A549 (cell line): Measurements from ENCODE around the gene PCDH10. TPM values are rescaled to one million over a fixed set of nuclear protein-coding genes. Genes with fewer than 3 reads are reported as not detected.

ENCODE experiments used
- ATAC-seq, 2 experiments: fragments of 200-7000 bp in 1 of 2; fragments of >200 bp in 1 of 2; cut with Nextera tagmentation in 1 of 2; cut with Tn5 transposase in 1 of 2; 3 replicates each; pipeline versions ENCODE4 v1.8.0 to v1.9.1; 2018 to 2020; ENCODE audit warnings: mild to moderate bottlenecking in 1 of 2, moderate library complexity in 1 of 2
- CTCF ChIA-PET: fragments of 300-600 bp; sonication (Branson Sonifier 250); formaldehyde crosslinking; extraction: SDS; loops from one replicate; lab custom pipeline; 2021; ENCODE audit warnings: antibody characterized with exemption, inconsistent platforms; lab: Yijun Ruan, JAX
- POLR2A ChIA-PET: fragments of 350-600 bp; formaldehyde crosslinking; extraction: SDS; loops from one replicate; lab custom pipeline; 2021; ENCODE audit warnings: antibody characterized with exemption, inconsistent platforms; lab: Yijun Ruan, JAX
- DNase-seq, 2 experiments: peaks; one replicate each; pipeline versions ENCODE4 v3.0.0 to v3.0.0-alpha.2; 2011 to 2016; ENCODE audit warnings: low read depth in 1 of 2, low spot score in 1 of 2
- FAIRE-seq: peaks from 2 replicates; lab custom pipeline; 2011; peaks lifted over from hg19 to GRCh38; lab: Jason Lieb, UNC
- H3K27ac ChIP-seq, 2 experiments: fragments of >200 bp; sonication (Bioruptor Twin); formaldehyde crosslinking; 3 replicates each; pipeline ENCODE4 v1.5.1; 2016 to 2017
- H3K4me1 ChIP-seq: fragments of >200 bp; sonication (Bioruptor Twin); formaldehyde crosslinking; 3 replicates; pipeline ENCODE4 v1.6.1; 2016
- H3K4me2 ChIP-seq: fragments of >200 bp; sonication (Bioruptor Twin); formaldehyde crosslinking; 3 replicates; pipeline ENCODE4 v1.6.1; 2016
- H3K4me3 ChIP-seq: fragments of >200 bp; sonication (Bioruptor Twin); formaldehyde crosslinking; 3 replicates; pipeline ENCODE4 v1.5.1; 2016
- H3K9me3 ChIP-seq: fragments of >200 bp; sonication (Bioruptor Twin); formaldehyde crosslinking; 3 replicates; pipeline ENCODE4 v1.6.1; 2016
- EHF ChIP-seq: fragments of 250-450 bp; sonication (Bioruptor Pico); IDR thresholded peaks from 2 replicates; pipeline ENCODE4 v1.5.0; 2020; ENCODE audit warnings: mild to moderate bottlenecking
- EHMT2 ChIP-seq: fragments of 200-600 bp; sonication (generic); IDR thresholded peaks from 2 replicates; pipeline ENCODE4 v1.6.1; 2016; ENCODE audit warnings: antibody characterized with exemption, low read depth, mild to moderate bottlenecking, moderate library complexity
- FOSL2 ChIP-seq, 2 experiments: fragments of 450-650 bp in 1 of 2; fragments of >200 bp in 1 of 2; sonication (Bioruptor Twin) in 1 of 2; formaldehyde crosslinking; IDR thresholded peaks; 2 replicates each; pipeline versions ENCODE4 v1.5.0 to v1.6.1; 2016 to 2020; ENCODE audit warnings: mild to moderate bottlenecking in 1 of 2, moderate library complexity in 1 of 2
- FOXS1 ChIP-seq: fragments of 250-450 bp; sonication (Bioruptor Pico); IDR thresholded peaks from 2 replicates; pipeline ENCODE4 v1.5.0; 2020; ENCODE audit warnings: mild to moderate bottlenecking, moderate library complexity
- HOXA7 ChIP-seq: fragments of 250-450 bp; sonication (Bioruptor Pico); IDR thresholded peaks from 2 replicates; pipeline ENCODE4 v1.5.0; 2020; ENCODE audit warnings: mild to moderate bottlenecking, moderate library complexity
- HOXB13 ChIP-seq: fragments of 250-450 bp; sonication (Bioruptor Pico); IDR thresholded peaks from 2 replicates; pipeline ENCODE4 v1.5.0; 2020; ENCODE audit warnings: low read depth, mild to moderate bottlenecking, moderate library complexity
- JUN ChIP-seq, 2 experiments: fragments of >200 bp; sonication (Bioruptor Twin); formaldehyde crosslinking; IDR thresholded peaks; 2 replicates in 1 of 2; 3 replicates in 1 of 2; pipeline ENCODE4 v1.6.1; 2016 to 2017
- KDM1A ChIP-seq: fragments of 200-600 bp; sonication (generic); IDR thresholded peaks from 2 replicates; pipeline ENCODE4 v1.6.1; 2016; ENCODE audit warnings: low read depth, mild to moderate bottlenecking
- MAFK ChIP-seq: fragments of 450-650 bp; IDR thresholded peaks from 2 replicates; pipeline ENCODE4 v1.6.1; 2014; ENCODE audit not compliant: partially characterized antibody
- MYC ChIP-seq: IDR thresholded peaks from 2 replicates; pipeline ENCODE4 v1.6.1; 2012; ENCODE audit warnings: mild to moderate bottlenecking, inconsistent platforms, low read length, improper control_type of control experiment, borderline replicate concordance
- NR3C1 ChIP-seq: fragments of >200 bp; sonication (Bioruptor Twin); formaldehyde crosslinking; IDR thresholded peaks from 3 replicates; pipeline ENCODE4 v1.6.1; 2017
- PHF8 ChIP-seq: fragments of 200-600 bp; sonication (generic); IDR thresholded peaks from 2 replicates; pipeline ENCODE4 v1.6.1; 2016; ENCODE audit warnings: low read depth, mild to moderate bottlenecking, antibody characterized with exemption, moderate library complexity, borderline replicate concordance
- RNF2 ChIP-seq: fragments of 200-600 bp; sonication (generic); IDR thresholded peaks from 2 replicates; pipeline ENCODE4 v1.6.1; 2016; ENCODE audit warnings: low read depth, mild to moderate bottlenecking, antibody characterized with exemption, moderate library complexity, borderline replicate concordance
- TFCP2L1 ChIP-seq: fragments of 250-450 bp; sonication (Bioruptor Pico); IDR thresholded peaks from 2 replicates; pipeline ENCODE4 v1.5.0; 2021; ENCODE audit warnings: mild to moderate bottlenecking
- ZFP36 ChIP-seq: fragments of 450-650 bp; IDR thresholded peaks from 2 replicates; pipeline ENCODE4 v1.6.1; 2014; ENCODE audit warnings: borderline replicate concordance; ENCODE audit not compliant: partially characterized antibody
- ZSCAN20 ChIP-seq: fragments of 250-450 bp; sonication (Bioruptor Pico); IDR thresholded peaks from 2 replicates; pipeline ENCODE4 v1.8.0; 2022; ENCODE audit warnings: mild to moderate bottlenecking, moderate library complexity
- WGBS: methylation state at CpG from one replicate; pipeline ENCODE4 v1.1.6; 2017; ENCODE audit errors: missing lambda C conversion rate; 5-methylcytosine and 5-hydroxymethylcytosine counted together
- polyA plus RNA-seq, 4 experiments: library from polyadenylated mRNA; depleted of rRNA in 3 of 4; stranded (reverse); fragments of >200 nt; fragmentation: RNase III in 1 of 4; extraction: RNeasy Plus Mini Kit Qiagen cat#74134 plus additional on column Dnase treatment in 1 of 4; gene quantifications; 2 replicates in 3 of 4; 3 replicates in 1 of 4; pipeline ENCODE4 v1.2.3, GENCODE V29; 2011 to 2017
- TF ChIP-seq, protein P1 (sequence below): fragments of 200-600 bp; sonication (generic); IDR thresholded peaks from 2 replicates; pipeline ENCODE4 v1.6.1; 2016; ENCODE audit warnings: antibody characterized with exemption, mild to moderate bottlenecking, moderate library complexity
- TF ChIP-seq, protein P2 (sequence below): IDR thresholded peaks from 2 replicates; pipeline ENCODE4 v1.6.1; 2012
- TF ChIP-seq, protein P3 (sequence below): fragments of 450-650 bp; IDR thresholded peaks from 2 replicates; pipeline ENCODE4 v1.6.1; 2014; ENCODE audit warnings: antibody characterized with exemption
- TF ChIP-seq, protein P4 (sequence below): fragments of 250-450 bp; sonication (Bioruptor Pico); IDR thresholded peaks from 2 replicates; pipeline ENCODE4 v1.5.0; 2021; ENCODE audit warnings: mild to moderate bottlenecking, moderate library complexity, borderline replicate concordance

PCDH10 gene
- polyA plus RNA-seq, 2 of the 4 experiments (the other 2 are of a cell fraction) = 0.37 to 0.49 TPM

DNA sequence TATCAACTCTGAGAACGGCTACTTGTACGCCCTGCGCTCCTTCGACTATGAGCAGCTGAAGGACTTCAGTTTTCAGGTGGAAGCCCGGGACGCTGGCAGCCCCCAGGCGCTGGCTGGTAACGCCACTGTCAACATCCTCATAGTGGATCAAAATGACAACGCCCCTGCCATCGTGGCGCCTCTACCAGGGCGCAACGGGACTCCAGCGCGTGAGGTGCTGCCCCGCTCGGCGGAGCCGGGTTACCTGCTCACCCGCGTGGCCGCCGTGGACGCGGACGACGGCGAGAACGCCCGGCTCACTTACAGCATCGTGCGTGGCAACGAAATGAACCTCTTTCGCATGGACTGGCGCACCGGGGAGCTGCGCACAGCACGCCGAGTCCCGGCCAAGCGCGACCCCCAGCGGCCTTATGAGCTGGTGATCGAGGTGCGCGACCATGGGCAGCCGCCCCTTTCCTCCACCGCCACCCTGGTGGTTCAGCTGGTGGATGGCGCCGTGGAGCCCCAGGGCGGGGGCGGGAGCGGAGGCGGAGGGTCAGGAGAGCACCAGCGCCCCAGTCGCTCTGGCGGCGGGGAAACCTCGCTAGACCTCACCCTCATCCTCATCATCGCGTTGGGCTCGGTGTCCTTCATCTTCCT lies 2.7 kb downstream of the PCDH10 start (continued):
- TF ChIP-seq, protein P1, sequence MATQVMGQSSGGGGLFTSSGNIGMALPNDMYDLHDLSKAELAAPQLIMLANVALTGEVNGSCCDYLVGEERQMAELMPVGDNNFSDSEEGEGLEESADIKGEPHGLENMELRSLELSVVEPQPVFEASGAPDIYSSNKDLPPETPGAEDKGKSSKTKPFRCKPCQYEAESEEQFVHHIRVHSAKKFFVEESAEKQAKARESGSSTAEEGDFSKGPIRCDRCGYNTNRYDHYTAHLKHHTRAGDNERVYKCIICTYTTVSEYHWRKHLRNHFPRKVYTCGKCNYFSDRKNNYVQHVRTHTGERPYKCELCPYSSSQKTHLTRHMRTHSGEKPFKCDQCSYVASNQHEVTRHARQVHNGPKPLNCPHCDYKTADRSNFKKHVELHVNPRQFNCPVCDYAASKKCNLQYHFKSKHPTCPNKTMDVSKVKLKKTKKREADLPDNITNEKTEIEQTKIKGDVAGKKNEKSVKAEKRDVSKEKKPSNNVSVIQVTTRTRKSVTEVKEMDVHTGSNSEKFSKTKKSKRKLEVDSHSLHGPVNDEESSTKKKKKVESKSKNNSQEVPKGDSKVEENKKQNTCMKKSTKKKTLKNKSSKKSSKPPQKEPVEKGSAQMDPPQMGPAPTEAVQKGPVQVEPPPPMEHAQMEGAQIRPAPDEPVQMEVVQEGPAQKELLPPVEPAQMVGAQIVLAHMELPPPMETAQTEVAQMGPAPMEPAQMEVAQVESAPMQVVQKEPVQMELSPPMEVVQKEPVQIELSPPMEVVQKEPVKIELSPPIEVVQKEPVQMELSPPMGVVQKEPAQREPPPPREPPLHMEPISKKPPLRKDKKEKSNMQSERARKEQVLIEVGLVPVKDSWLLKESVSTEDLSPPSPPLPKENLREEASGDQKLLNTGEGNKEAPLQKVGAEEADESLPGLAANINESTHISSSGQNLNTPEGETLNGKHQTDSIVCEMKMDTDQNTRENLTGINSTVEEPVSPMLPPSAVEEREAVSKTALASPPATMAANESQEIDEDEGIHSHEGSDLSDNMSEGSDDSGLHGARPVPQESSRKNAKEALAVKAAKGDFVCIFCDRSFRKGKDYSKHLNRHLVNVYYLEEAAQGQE = no peak

DNA sequence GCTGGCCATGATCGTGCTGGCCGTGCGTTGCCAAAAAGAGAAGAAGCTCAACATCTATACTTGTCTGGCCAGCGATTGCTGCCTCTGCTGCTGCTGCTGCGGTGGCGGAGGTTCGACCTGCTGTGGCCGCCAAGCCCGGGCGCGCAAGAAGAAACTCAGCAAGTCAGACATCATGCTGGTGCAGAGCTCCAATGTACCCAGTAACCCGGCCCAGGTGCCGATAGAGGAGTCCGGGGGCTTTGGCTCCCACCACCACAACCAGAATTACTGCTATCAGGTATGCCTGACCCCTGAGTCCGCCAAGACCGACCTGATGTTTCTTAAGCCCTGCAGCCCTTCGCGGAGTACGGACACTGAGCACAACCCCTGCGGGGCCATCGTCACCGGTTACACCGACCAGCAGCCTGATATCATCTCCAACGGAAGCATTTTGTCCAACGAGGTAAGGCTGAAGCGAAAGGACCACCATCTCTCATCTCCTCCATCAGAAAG lies 3.3 kb downstream of the PCDH10 start:
- DNase-seq = no peak
- TF ChIP-seq PHF8 = no peak
- TF ChIP-seq NR3C1 = no peak
- no peak for TF ChIP-seq ZSCAN20 (CRISPR knock-in tag)
- TF ChIP-seq MAFK = no peak
- TF ChIP-seq MYC = no peak
- TF ChIP-seq FOXS1 (CRISPR knock-in tag) = no peak
- TF ChIP-seq RNF2 = no peak
- no peak for TF ChIP-seq JUN (IDR thresholded peaks at IDR 0.05)
- TF ChIP-seq FOSL2 (IDR thresholded peaks at IDR 0.05) = no peak
- TF ChIP-seq FOSL2 (CRISPR knock-in tag; IDR thresholded peaks at IDR 0.05) = no peak
- TF ChIP-seq, protein P2, sequence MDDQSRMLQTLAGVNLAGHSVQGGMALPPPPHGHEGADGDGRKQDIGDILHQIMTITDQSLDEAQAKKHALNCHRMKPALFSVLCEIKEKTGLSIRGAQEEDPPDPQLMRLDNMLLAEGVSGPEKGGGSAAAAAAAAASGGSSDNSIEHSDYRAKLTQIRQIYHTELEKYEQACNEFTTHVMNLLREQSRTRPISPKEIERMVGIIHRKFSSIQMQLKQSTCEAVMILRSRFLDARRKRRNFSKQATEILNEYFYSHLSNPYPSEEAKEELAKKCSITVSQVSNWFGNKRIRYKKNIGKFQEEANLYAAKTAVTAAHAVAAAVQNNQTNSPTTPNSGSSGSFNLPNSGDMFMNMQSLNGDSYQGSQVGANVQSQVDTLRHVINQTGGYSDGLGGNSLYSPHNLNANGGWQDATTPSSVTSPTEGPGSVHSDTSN = no peak
- TF ChIP-seq EHMT2 = no peak
- no peak for TF ChIP-seq HOXB13
- TF ChIP-seq KDM1A = no peak
- TF ChIP-seq, all 56 proteins: peak for 0
- H3K27ac ChIP-seq = no peak overlapping the region
- FAIRE-seq = no peak
- 29% methylated on average over 17 of the region's 26 CpGs for WGBS
- POLR2A ChIA-PET = no interaction called here
- H3K9me3 ChIP-seq = no peaks in the 10 kb centered on the region
- ATAC-seq = no peak
- CTCF ChIA-PET = interaction anchor here (0.6 to 1.5 kb wide), 2 partner anchors 9 to 1947 kb away, joined by 3 to 4 read pairs; no protein-coding TSS in a partner anchor
- H3K4me3 ChIP-seq = peak overlapping the region; percentile 35; the same call in 2 of the 3 replicates
- 0 out of 3 replicates have a peak, but pooled peaks cover 9% of the 10 kb centered on the region for H3K4me1 ChIP-seq
- peak overlapping the region; percentile 91 for H3K4me2 ChIP-seq

DNA sequence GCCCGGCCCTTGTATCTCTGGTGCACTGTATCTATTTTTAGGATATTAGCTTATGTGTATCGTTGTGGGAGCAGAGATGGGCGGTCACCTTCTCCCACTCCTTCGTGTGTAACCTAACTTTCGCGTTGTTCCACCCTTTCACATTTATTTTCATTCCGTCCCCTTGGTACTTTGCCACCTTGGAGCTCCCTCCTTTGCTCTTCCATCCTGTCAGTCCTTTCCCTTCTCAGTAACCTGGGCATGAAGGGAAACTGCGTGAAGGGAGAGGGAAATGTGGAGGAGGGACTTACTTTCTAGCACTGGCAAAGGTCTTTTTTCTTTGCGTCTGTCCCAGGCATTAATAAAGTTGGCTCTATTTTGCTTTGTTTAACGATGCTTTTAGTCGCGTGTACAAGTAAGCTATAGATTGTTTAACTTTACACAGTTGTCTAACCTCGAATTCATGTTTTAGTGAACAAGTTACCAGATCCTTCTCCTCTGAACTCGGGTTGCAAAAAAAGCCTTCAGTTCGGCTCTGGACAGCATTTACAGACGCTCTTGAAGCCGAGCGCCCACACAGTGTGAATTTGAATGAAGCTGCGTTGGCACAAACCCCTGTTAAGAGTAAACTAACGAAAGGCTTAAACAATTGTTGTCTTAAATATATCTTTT lies 3.9 kb downstream of the PCDH10 start:
- no peak for TF ChIP-seq TFCP2L1 (CRISPR knock-in tag)
- TF ChIP-seq, protein P3, sequence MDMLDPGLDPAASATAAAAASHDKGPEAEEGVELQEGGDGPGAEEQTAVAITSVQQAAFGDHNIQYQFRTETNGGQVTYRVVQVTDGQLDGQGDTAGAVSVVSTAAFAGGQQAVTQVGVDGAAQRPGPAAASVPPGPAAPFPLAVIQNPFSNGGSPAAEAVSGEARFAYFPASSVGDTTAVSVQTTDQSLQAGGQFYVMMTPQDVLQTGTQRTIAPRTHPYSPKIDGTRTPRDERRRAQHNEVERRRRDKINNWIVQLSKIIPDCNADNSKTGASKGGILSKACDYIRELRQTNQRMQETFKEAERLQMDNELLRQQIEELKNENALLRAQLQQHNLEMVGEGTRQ = no peak
- no peak for TF ChIP-seq EHF (CRISPR knock-in tag)
- TF ChIP-seq ZFP36 = no peak
- no peak for TF ChIP-seq MYC
- TF ChIP-seq, protein P4, sequence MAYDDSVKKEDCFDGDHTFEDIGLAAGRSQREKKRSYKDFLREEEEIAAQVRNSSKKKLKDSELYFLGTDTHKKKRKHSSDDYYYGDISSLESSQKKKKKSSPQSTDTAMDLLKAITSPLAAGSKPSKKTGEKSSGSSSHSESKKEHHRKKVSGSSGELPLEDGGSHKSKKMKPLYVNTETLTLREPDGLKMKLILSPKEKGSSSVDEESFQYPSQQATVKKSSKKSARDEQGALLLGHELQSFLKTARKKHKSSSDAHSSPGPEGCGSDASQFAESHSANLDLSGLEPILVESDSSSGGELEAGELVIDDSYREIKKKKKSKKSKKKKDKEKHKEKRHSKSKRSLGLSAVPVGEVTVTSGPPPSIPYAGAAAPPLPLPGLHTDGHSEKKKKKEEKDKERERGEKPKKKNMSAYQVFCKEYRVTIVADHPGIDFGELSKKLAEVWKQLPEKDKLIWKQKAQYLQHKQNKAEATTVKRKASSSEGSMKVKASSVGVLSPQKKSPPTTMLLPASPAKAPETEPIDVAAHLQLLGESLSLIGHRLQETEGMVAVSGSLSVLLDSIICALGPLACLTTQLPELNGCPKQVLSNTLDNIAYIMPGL (CRISPR knock-in tag) = no peak
- no peak for TF ChIP-seq NR3C1
- no peak for TF ChIP-seq HOXA7 (CRISPR knock-in tag)
- TF ChIP-seq, all 56 proteins: peak for 0
- peak overlapping the region; percentile 35; the same call in 2 of the 3 replicates for H3K4me3 ChIP-seq
- no peaks in the 10 kb centered on the region for H3K9me3 ChIP-seq
- FAIRE-seq (no peak), ATAC-seq (no peak), DNase-seq (no peak)
- ChIA-PET CTCF (interaction anchor here (0.6 to 1.5 kb wide), 4 partner anchors 10 to 1783 kb away, joined by 3 to 4 read pairs (median 4); no protein-coding TSS in a partner anchor), POLR2A (no interaction called here)
- no peak overlapping the region for H3K27ac ChIP-seq
- 5% methylated on average over 20 of the region's 20 CpGs for WGBS
- peak overlapping the region; percentile 91 for H3K4me2 ChIP-seq
- H3K4me1 ChIP-seq = 0 out of 3 replicates have a peak, but pooled peaks cover 9% of the 10 kb centered on the region
